ENCODE measurements around the gene LIN37. TPM values are rescaled to one million over a fixed set of nuclear protein-coding genes. Genes with fewer than 3 reads are reported as not detected.
"Not testable (repeated sequence)": the region's sequence is repeated elsewhere in the genome, so short reads cannot be mapped to it uniquely, and the experiment has no call there.

The LIN37 gene
- total RNA-seq, 1 experiment from 2014 or later: 5.9 TPM

DNA sequence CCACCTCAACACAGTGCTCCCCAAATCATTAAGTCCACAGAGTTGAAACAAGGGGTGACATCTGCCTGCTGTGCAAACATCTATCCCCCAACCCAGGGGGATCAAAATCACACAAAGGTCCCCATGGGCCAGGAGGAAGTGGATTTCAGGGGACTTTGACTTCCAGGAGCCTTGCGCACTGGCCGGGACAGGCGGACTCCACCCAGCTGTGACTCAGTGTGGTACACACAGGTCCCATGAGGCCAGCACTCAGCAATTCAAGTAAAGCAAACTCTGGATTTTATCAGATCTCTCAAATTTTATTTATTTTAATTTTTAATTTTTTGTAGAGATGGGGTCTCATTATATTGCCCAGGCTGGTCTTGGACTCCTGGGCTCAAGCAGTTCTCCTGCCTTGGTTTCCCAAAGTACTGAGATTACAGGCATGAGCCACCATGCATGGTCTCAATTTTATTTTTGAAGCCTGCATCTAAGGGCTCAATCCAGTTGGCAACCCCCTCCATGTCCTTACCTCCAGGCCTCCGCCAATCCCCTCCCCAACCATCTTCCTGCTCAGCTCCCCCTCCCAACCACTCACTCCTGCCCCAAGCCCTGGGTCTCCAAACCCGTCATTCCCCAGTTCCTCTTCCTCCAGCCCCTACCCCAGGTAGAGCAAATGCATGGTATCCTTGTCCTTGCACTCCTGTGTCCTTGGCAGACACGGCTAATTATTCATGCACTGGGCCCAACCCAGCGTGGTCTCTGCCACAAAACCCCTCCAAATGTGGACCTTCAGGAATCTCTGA lies 45.2 kb downstream of the LIN37 start:
- Histone ChIP-seq H3K23me2 (ENCODE audit: insufficient read length, low read depth, low read length, poor library complexity, severe bottlenecking) (peaks cover 5% of the 10 kb centered on the region), H3K9ac (ENCODE audit: extremely low read depth, insufficient read length, low read length) (no peak overlapping the region), H3K27me3 (ENCODE audit: insufficient read depth, low read length) (peaks cover 3% of the 10 kb centered on the region; the same call in 1 of the 2 replicates), H4K8ac (replicated peaks; ENCODE audit: insufficient read length, low read depth, low read length) (no peak overlapping the region), H3K4me1 (ENCODE audit: insufficient read depth, low read length) (0 out of 2 replicates have a peak, but pooled peaks cover 2% of the 10 kb centered on the region), H3K79me1 (ENCODE audit: insufficient read depth, low read depth, low read length, poor library complexity, severe bottlenecking) (no peaks in the 10 kb centered on the region), H3K56ac (ENCODE audit: insufficient read length, low read depth, low read length) (no peak overlapping the region), H2BK5ac (ENCODE audit: insufficient read length, low read length) (no peak overlapping the region), H3K79me2 (ENCODE audit: insufficient read depth, low read length) (no peaks in the 10 kb centered on the region), H2BK20ac (ENCODE audit: low read depth, low read length, poor library complexity, severe bottlenecking) (no peak overlapping the region), H3K23ac (ENCODE audit: insufficient read length, low read depth, low read length) (no peak overlapping the region), H3T11ph (ENCODE audit: low read length) (no peak overlapping the region), H3K4ac (ENCODE audit: low read depth, low read length) (no peak overlapping the region), H3K14ac (ENCODE audit: insufficient read depth, low read length) (no peak overlapping the region), H2BK120ac (ENCODE audit: low read depth, low read length, poor library complexity, severe bottlenecking) (no peak overlapping the region), H3K9me3 (ENCODE audit: control insufficient read depth, low read depth, low read length) (no peaks in the 10 kb centered on the region), H4K5ac (ENCODE audit: insufficient read length, low read depth, low read length) (no peak overlapping the region), H4K20me1 (ENCODE audit: control insufficient read depth, insufficient read depth, insufficient read length) (peaks cover 3% of the 10 kb centered on the region), H2BK15ac (ENCODE audit: low read depth, low read length) (no peak overlapping the region), H2AFZ (ENCODE audit: low read length) (no peak overlapping the region), H3K27ac (ENCODE audit: insufficient read length, low read depth, low read length) (no peak overlapping the region), H2BK12ac (ENCODE audit: insufficient read length, low read depth, low read length) (no peak overlapping the region), H3K18ac (ENCODE audit: insufficient read length, low read depth, low read length) (no peak overlapping the region), H3K4me2 (ENCODE audit: insufficient read depth, insufficient read length, low read length) (no peak overlapping the region), H2AK5ac (ENCODE audit: insufficient read length, low read length) (no peak overlapping the region), H4K91ac (ENCODE audit: insufficient read length, low read depth, low read length) (no peak overlapping the region)
- WGBS (ENCODE audit: extremely low coverage, insufficient read length, low lambda C conversion rate): no CpG with 5 or more reads among the region's 7 CpGs
- H3K27ac Mint-ChIP-seq: 0 out of 7 replicates have a peak overlapping the region, but pooled peaks of 1 of the 3 experiments have one; percentile 11
- no peaks in the 10 kb centered on the region for H3K9me3 Mint-ChIP-seq
- no peak for DNase-seq
- no peaks in the 10 kb centered on the region; a peak in 1 of 7 replicates for H3K36me3 Mint-ChIP-seq (ENCODE audit: insufficient read depth in 1 of 3, low read depth in 3 of 3)
- no peak overlapping the region for H3K4me3 Mint-ChIP-seq
- peaks cover 8 to 18% of the 10 kb centered on the region in 2 experiments for H3K4me1 Mint-ChIP-seq
- no peak for TF ChIP-seq CTCF (conservative IDR thresholded peaks at IDR 0.05)
- H3K27me3 Mint-ChIP-seq (ENCODE audit: low read depth): peaks cover 36% of the 10 kb centered on the region

GRCh38 chr19:35795564-35795963 lies 47.2 kb downstream of the LIN37 start:
- H3K4me3 Mint-ChIP-seq; H3T11ph ChIP-seq (ENCODE audit: low read length); H3K79me1 ChIP-seq (ENCODE audit: insufficient read depth, low read depth, low read length, poor library complexity, severe bottlenecking); H3K18ac ChIP-seq (ENCODE audit: insufficient read length, low read depth, low read length); H3K4me1 ChIP-seq (ENCODE audit: insufficient read depth, low read length); DNase-seq; H4K5ac ChIP-seq (ENCODE audit: insufficient read length, low read depth, low read length); H3K27ac Mint-ChIP-seq; H2BK12ac ChIP-seq (ENCODE audit: insufficient read length, low read depth, low read length); H2BK5ac ChIP-seq (ENCODE audit: insufficient read length, low read length); H4K20me1 ChIP-seq (ENCODE audit: control insufficient read depth, insufficient read depth, insufficient read length); H3K23me2 ChIP-seq (ENCODE audit: insufficient read length, low read depth, low read length, poor library complexity, severe bottlenecking); H2BK20ac ChIP-seq (ENCODE audit: low read depth, low read length, poor library complexity, severe bottlenecking); H3K27me3 ChIP-seq (ENCODE audit: insufficient read depth, low read length); H3K4me2 ChIP-seq (ENCODE audit: insufficient read depth, insufficient read length, low read length); H2BK120ac ChIP-seq (ENCODE audit: low read depth, low read length, poor library complexity, severe bottlenecking); H4K8ac ChIP-seq (replicated peaks; ENCODE audit: insufficient read length, low read depth, low read length); H3K14ac ChIP-seq (ENCODE audit: insufficient read depth, low read length); H3K79me2 ChIP-seq (ENCODE audit: insufficient read depth, low read length); H3K56ac ChIP-seq (ENCODE audit: insufficient read length, low read depth, low read length); H3K9ac ChIP-seq (ENCODE audit: extremely low read depth, insufficient read length, low read length); H3K4ac ChIP-seq (ENCODE audit: low read depth, low read length); H3K9me3 Mint-ChIP-seq; H2AFZ ChIP-seq (ENCODE audit: low read length); H3K27ac ChIP-seq (ENCODE audit: insufficient read length, low read depth, low read length); H3K23ac ChIP-seq (ENCODE audit: insufficient read length, low read depth, low read length); H2BK15ac ChIP-seq (ENCODE audit: low read depth, low read length); H3K36me3 Mint-ChIP-seq (ENCODE audit: insufficient read depth in 1 of 3, low read depth in 3 of 3); H3K9me3 ChIP-seq (ENCODE audit: control insufficient read depth, low read depth, low read length); H2AK5ac ChIP-seq (ENCODE audit: insufficient read length, low read length); H4K91ac ChIP-seq (ENCODE audit: insufficient read length, low read depth, low read length): not testable (repeated sequence)
- Mint-ChIP-seq H3K27me3 (ENCODE audit: low read depth) (peaks cover 45% of the 10 kb centered on the region), H3K4me1 (peaks cover 8 to 16% of the 10 kb centered on the region in 2 experiments)
- WGBS (ENCODE audit: extremely low coverage, insufficient read length, low lambda C conversion rate): no CpG with 5 or more reads among the region's 1 CpG

Measured in H9 (cell line).